HG03558 (cell line): ENCODE measurements around the gene SLC4A5.
"Not testable (repeated sequence)": the region's sequence is repeated elsewhere in the genome, so short reads cannot be mapped to it uniquely, and the experiment has no call there.

Source experiments
- ATAC-seq: cut with Tn5 transposase; IDR thresholded peaks from one replicate; pipeline ENCODE4 v1.9.1; 2021; ENCODE audit warnings: moderate number of reproducible peaks; ENCODE audit not compliant: unreplicated experiment; ENCODE audit errors: extremely low read depth

The SLC4A5 gene

DNA sequence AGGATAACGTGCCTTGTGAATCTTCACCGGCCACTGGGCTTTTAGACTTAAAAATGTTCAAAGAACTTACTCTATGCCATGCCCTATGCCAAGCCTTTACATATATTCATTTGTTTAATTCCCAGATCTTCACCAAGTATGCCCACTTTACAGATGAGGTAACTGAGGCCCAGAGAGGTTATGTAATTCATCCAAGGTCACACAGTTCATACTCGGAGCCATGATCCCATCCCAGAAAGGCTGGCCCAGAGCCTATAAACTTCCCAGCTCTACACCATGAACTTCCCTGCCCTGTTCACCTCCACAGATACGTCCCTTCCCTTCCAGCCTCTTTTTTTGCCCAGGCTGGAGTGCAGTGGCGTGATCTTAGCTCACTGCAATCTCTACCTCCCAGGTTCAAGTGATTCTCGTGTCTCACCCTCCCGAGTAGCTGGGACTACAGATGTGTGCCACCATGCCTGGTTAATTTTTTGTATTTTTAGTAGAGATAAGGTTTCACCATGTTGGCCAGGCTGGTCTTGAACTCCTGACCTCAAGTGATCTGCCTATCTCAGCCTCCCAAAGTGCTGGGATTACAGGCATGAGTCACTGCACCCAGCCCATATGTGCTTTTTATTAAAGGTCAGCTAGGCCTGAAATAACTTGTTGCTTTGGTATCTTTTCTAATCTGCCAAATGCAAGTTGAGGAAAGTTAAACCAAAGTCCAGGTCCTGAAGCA is 100.7 kb downstream of the SLC4A5 start:
- no peak for ATAC-seq

DNA sequence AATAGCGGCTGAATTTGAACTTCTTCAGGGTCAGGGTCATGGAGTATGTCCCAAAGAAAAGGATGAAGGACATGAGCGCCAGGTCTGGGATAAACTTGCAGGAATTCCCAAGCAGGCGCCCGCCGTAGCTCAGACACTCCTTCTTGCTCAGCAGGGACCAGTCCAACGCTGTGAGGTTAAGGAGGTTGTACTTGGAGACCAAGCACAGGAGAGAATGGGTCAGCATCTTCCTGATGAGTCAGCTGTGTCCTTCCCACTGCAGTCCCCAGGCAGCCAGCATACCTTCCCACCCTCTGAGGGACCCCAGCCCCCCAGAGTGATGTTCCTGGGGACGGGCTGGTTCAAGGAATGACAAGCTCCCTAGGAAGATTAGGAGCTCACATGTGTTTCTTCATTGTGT is 103.9 kb downstream of the SLC4A5 start:
- no peak for ATAC-seq

DNA sequence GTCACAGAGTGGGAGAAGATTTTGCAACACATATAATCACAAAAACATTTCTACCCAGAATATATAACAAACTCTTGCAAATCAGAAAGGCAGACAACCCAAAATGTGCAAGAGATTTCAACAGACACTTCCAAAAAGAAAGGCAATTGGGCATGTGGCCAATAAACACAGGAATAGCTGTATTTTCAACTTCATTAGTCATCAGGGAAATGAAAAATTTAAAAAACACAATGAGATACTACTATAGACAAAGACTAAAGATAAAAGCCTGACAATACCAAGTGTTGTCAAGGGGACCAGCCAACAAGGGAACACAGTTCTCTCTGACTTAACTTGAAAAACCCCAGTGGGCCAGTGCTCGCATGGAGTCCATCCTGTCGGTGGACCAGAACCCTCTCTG is 104.3 kb downstream of the SLC4A5 start:
- ATAC-seq = no peak

DNA sequence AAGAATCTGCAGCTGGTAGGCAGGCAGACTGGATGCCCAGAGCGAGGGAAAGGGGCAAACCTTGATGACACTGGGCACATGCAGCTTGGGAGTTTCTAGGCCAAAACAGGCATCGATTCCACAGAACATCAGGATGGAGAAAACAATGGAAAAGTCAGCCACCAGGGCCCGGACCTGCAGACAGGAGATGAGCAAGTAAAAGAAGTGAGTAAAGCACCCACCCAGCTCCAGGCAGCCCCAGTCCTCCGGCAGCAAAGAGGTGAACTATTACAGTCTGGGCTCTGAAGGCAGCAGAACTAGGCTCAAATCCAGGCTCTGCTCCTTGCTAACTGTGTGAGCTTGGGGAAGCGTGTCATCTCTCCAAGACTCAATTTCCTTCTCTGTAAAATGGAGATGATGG is 108.2 kb downstream of the SLC4A5 start:
- no peak for ATAC-seq

DNA sequence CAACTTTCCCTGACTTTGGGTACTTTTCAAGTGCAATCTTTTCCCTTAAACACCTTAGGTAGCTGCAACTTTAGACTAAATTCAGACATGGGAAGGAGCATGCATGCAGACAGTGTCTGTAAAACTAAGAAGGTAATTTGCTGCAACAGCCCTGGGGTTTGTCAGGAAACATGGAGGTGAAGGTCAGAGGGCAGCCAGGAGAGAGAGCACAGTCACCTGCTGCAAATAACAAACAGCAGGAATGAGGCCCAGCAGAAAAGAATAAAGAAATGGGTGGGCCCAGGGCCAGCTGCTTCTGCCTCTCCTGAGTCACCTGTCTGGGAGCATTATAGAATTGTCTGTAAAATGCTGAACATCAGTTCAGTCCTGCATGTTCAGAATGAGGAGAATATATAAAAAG is 109.6 kb downstream of the SLC4A5 start:
- no peak for ATAC-seq

DNA sequence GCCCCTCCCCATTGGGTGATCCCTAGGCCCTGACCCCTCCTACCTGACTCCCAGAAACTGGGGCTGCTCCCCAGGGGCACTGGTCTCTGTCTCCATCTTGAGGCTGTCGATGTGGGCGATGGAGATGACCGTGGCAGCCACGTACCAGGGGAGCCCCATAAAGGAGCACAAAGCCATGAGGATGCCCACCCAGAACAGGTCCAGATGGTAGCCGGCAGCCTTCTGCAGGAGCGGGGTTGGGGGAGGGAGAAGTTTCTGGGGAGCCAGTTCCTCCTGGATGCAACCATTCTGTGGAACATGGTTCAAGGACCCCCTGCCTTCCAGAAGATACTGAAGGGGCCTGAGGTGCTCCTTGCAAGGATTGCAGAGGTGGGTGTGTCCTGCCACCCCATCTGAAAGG is 110.8 kb downstream of the SLC4A5 start:
- ATAC-seq = no peak

DNA sequence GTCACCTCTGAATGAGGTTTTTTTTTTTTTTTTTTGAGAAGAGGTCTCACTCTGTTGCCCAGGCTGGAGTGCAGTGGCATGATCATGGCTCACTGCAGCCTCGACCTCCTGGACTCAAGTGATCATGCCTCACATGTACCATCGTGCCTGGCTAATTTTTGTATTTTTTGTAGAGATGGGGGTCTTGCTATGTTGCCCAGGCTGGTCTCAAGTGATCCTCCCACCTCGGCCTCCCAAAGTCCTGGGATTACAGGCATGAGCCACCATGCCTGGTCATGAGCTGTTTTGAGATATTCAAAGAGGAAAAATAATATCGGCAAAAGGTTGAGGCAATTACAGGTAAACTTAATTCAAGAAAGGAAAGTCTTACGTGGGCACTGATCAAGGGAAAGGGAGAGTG is 113.4 kb downstream of the SLC4A5 start:
- not testable (repeated sequence) for ATAC-seq

DNA sequence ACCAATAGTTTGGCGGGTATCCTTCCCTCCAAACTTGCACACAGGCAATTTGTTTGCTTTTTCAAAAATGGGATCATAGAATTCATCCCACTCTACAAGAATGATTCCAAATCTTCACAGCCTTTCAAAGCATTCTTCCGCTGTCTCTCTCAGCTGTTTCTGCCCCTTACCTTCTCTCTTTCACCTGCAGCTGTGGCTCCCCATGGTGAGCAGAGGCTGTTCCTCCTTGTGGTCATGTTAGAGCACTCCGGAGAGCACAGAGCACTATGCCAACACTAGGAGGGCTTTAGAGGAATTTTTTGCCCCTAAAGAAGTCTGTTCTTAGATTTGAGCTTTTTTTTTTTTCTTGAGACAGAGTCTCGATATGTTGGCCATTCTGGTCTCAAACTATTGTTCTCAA is 114.4 kb downstream of the SLC4A5 start:
- no peak for ATAC-seq

DNA sequence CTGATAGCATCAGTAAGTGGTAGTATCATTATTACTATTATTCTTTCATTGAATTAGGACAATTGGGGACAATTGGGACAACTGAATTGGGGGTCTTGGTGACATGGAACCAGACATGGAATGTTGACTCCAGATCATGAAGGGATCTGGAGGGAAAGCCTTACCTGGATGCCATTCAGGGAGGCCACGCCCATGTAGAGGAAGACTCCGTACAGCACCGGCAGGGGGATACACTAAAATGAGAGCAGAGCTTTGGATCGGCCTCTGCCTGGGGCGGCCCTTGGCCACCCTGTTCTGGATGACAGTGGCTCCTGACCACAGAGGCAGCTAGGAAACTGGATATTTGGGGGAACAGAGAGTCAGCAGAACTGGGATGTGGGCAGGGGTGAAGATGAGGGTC is 115.6 kb downstream of the SLC4A5 start:
- ATAC-seq = no peak

DNA sequence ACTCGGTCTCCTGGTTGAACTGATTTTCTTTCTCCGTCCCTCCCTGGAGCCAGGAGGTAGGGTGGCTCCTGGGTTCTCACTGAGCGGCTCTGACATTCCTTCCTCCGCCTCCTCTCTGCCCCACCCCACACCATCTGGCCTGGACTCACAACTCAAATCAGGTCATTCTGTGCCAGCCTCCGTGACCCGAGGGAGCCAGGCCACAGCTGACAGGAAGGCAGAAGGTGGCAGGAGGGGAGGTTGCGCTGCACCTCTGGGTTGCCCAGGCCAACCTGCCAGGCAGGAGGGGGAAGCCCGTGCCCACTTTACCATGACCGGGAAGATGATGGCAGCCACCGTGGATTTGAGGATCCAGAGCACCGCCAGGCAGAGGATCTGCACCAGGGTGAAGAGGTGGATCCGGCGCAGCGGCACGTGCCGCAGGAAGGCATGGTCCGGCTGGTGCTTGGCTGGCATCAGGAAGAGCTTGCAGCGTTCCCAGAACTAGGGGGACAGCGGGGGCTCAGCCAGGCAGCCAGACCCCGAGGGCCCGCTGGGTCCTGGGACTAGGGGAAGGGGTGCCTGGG is 116.5 kb downstream of the SLC4A5 start:
- ATAC-seq = no peak

DNA sequence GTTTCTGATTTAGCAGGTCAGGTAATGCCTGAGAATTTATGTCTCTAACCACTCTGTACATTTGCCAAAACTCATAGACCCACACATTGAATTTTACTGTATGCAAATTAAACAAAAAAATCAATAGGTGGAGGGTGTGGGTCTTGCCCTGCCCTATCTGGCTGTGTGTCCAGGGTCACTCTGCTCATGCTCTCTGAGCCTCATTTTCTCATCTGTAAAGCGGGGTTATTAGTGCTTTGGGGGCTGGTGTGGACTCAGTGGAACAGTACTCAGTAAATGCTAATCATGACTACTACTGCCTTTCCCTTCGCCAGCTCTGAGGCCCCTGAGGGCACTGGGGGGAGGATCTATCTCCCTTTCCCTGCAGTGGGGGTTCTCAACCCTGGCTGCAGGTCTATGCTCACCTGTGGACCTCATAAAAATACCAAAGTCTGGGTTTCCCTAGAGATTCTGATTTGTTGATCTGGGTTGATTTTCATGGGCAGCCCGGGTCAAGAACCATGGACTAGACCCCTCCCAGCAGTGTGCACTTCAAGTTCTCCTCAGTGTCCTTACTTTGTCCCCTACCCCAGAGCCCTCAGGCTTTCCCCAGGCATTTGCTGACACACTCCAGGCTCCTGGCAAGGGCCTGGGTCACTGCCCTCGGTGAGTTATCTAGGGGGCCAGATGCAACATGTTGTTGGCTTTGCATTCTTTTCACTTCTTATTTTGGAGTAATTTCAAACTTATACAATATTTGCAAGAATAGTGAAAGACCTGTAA is 117.3 kb downstream of the SLC4A5 start:
- no peak for ATAC-seq

DNA sequence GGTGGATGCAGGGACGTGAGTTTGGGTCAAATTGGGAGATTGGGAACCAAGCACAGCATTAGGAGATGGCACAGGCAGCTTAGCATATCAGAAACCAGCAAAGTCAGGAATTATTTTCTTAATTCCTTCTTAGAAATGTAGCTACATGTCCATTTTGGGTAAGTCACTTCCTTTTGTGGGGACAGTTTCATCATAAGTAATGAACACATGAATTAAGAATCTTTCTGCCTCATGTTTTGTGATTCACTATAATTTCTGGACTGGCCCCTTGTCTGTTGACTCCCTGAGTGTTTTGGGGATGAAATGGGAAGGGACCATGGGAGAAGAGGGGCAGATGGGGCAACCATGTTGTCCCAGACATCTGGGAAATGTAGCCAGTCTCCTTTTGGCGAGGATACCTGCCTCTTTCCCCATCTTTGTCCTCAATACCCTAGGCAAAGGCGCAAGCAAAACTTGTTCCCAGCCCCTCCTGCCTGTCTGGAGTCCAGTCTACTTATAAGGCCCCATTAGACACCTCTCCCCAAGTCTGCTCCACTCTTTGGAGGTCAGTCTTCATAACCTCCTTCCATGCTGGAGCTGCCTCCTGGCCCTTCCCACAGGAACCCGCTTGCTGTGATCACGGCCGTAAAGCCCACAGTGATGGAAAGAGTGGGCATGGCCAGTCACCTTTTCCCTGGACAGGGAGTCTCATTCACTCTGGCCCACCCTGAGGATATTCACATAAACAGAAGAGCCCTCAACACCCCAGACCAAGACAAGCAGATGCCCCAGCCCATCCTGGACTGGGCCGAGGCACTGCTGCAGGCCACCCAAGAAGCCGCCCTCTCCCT is 119.1 kb downstream of the SLC4A5 start:
- no peak for ATAC-seq

DNA sequence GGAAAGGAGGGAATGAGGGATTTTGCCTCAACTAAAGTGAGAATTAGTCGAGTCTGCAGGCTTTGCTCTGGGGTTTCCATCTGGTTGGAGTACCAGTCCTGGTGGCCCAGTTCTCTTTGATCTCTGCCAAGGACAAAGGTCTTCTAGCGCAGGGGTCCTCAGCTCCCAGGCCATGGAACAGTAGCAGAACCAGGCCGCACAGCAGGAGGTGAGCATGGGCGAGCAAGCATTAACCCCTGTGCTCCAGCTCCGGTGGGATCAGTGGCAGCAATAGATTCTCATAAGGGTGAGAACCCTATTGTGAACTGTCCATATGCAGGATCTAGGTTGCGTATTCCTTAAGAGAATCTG is 120.9 kb downstream of the SLC4A5 start:
- ATAC-seq = no peak

DNA sequence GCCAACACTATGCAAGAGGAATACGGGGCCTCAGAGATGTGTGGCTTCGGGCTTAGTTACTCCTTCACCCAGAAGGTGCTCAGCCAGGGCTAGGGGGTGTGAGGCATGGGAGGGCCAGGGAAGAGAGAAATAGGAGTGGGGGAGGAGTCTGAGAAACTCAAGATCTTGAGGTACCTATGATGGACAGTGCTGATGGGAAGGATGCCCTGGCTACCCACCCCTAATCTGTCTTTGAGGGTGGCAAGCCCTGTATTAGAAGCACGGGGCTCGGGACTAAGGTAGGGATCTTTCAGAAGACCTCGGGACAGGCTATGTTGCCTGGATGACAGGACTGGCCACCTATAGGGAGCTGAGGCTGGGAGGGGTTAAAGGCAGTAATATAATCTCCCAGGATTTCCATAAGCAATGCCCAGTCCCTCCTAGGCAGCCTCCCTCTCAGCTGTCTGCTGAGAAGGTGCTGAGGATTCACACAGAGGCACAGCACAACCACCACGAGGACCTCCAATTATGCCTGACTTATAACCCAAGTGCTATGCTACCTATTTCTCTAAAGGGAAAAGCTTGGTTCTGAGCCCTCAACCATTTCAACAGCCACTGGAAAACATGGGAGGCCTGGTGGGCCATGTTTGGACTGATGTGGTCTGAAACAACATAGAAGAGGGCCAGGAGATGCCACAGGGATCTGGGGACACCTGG is 121.5 kb downstream of the SLC4A5 start:
- no peak for ATAC-seq

DNA sequence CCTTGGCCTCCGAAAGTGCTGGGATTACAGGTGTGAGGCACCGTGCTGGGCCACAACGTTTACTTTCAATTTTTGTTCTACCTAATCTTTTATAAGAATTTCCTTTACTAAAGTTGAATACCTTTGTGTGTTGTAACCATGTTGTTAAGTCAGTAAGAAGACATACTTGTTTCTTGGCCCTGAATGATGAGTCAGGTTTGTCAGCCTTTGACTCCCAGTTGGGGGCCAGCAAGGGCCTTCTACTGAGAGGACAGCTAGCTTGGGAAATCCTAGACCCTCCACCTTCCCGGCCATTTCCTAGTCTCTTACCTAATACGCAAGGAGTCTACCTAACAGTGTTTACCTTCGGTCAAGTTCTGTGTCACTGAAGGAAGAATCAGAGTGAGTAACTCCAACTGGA is 122.1 kb downstream of the SLC4A5 start:
- no peak for ATAC-seq

DNA sequence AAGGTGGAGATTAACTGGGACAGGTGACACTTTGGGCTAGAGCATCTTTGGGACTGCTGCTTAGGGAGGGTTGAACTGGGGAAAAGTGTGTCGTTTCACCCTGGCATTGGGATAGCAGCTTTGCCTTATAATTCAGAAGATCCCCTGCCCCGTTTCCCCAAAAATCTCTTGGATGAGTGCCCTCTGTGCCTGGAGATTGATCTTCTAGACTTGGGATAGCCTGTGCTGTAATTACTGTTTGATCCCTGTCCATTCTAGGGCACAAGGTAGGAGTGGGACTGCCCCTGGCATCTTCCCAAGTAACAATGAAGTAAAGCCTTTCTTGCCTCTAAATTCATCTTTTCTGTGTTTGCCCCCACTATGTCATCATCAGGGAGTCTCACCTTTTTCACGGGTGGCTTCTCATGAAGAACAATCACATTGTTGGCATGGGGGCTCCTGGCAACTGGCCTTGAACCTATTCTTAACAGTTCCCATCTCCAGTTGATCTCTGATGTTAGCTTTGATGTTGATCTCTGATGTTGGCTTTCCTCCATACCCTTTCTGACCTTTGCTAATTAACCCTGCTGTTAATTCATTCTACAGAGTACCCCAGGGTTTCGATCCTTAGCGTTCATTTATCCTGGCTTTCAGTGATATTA is 123.2 kb downstream of the SLC4A5 start:
- ATAC-seq = no peak

DNA sequence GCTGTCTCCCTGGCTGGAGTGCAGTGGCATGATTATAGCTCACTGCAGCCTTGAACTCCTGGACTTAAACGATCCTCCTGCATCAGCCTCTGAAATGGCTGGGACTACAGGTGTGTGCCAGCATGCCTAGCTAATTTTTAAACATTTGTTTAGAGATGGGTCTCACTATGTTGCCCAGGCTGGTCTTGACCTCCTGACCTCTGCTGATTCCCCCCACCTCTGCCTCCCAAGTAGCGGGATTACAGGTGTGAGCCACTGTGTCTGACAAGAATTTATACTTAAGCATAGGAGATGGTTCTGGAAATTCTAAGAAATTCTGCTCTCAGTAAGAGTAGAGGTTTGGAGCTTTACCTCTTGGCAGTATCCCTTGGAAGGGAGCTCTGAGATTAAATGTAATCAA is 126.6 kb downstream of the SLC4A5 start:
- no peak for ATAC-seq

DNA sequence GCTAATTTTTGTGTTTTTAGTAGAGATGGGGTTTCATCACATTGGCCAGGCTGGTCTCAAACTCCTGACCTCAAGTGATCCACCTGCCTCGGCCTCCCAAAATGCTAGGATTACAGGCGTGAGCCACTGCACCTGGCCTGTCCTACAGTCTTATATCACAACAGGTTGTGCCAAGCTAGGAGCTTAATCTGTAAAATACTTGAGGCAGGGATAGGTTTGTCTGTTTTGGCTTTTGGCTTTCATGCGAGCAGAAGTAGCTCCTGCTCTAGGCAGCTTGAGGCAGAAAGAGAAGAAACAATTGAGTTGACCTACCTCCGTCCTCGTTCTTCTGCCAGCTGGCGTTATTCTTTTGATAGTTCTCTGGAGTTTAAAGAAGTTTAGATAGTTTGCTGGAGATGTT is 127.4 kb downstream of the SLC4A5 start:
- not testable (repeated sequence) for ATAC-seq

DNA sequence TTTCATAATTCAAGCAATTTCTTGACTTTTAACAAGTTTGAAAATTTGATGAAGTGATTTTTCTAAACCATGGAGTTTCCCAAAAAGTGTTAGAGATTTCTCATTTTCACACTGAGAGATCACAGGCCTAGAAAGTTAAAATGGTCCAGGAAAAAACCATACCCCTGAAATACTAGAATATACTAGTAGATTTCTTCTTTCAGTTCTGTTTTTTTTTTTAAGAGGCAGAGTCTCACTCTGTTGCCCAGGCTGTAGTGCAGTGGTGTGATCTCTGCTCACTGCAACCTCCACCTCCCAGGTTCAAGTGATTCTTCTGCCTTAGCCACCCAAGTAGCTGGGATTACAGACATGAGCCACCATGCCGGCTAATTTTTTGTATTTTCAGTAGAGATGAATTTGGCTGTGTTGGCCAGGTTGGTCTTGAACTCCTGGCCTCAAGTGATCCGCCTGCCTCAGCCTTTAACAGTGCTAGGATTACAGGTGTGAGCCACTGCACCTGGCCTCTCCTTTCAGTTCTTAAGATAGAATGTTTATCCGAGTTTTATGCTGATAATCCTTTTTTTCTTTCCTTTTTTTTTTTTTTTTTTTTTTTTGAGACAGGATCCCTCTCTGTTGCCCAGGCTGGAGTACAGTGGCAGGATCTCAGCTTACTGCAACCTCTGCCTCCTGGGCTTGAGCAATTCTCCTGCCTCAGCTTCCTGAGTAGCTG is 130.4 kb downstream of the SLC4A5 start:
- no peak for ATAC-seq
